Gastrocnemius medialis (tissue), 4 donors: ENCODE results near the gene ANKRD11. TPM values are rescaled to one million over a fixed set of nuclear protein-coding genes. Genes with fewer than 3 reads are reported as not detected.
"Not testable (repeated sequence)": the region's sequence is repeated elsewhere in the genome, so short reads cannot be mapped to it uniquely, and the experiment has no call there.

Experiments
- ATAC-seq, 2 donors: fragments of 150-250 bp; one replicate each; pipeline ENCODE4 v1.9.1; 2016
- DNase-seq, 2 donors: peaks; one replicate each; pipeline ENCODE4 v3.0.0-alpha.2; 2019
- H3K27ac ChIP-seq, 4 donors: fragments of 200-600 bp; sonication (generic); 1 replicate in 1 of 4; 2 replicates in 3 of 4; pipeline ENCODE4 v1.5.1; 2016 to 2018; ENCODE audit warnings: mild to moderate bottlenecking in 2 of 4, moderate library complexity in 1 of 4
- H3K27me3 ChIP-seq, 3 donors: fragments of 200-600 bp; sonication (generic) in 2 of 3; 1 replicate in 1 of 3; 2 replicates in 2 of 3; pipeline versions ENCODE4 v1.5.1 to v1.6.0; 2016 to 2019; ENCODE audit warnings: mild to moderate bottlenecking in 1 of 3, moderate library complexity in 1 of 3
- H3K36me3 ChIP-seq, 2 donors: fragments of 200-600 bp; sonication (generic) in 1 of 2; one replicate each; pipeline ENCODE4 v1.5.1; 2017 to 2018
- H3K4me1 ChIP-seq, 2 donors: fragments of 200-600 bp; sonication (generic) in 1 of 2; one replicate each; pipeline ENCODE4 v1.5.1; 2016 to 2017; ENCODE audit warnings: mild to moderate bottlenecking in 2 of 2
- H3K4me3 ChIP-seq, 4 donors: fragments of 200-600 bp; sonication (generic) in 3 of 4; 1 replicate in 1 of 4; 2 replicates in 3 of 4; pipeline ENCODE4 v1.5.1; 2016 to 2019; ENCODE audit warnings: mild to moderate bottlenecking in 2 of 4
- H3K9me3 ChIP-seq, 3 donors: fragments of 200-600 bp; sonication (generic) in 2 of 3; 1 replicate in 1 of 3; 2 replicates in 2 of 3; pipeline ENCODE4 v1.5.1; 2016 to 2019
- CTCF ChIP-seq, 5 experiments: fragments of 450-650 bp in 3 of 5; fragments of 200-600 bp in 2 of 5; sonication (generic) in 2 of 5; IDR thresholded peaks in 4 of 5; conservative IDR thresholded peaks in 1 of 5; 1 replicate in 4 of 5; 2 replicates in 1 of 5; pipeline ENCODE4 v1.5.1; 2016 to 2019; ENCODE audit warnings: antibody characterized with exemption in 5 of 5, mild to moderate bottlenecking in 3 of 5, moderate library complexity in 3 of 5
- POLR2A ChIP-seq, 2 donors: fragments of 450-650 bp; IDR thresholded peaks; one replicate each; pipeline ENCODE4 v1.6.1; 2017; ENCODE audit warnings: antibody characterized with exemption in 2 of 2, mild to moderate bottlenecking in 2 of 2, moderate library complexity in 2 of 2
- in situ Hi-C, 4 donors: fragments of 200-750 bp; cut with MboI; loops; one replicate each; pipeline versions ENCODE4 v1.15.0 to v1.8.0; 2017; ENCODE audit warnings: low sequenced_read_pairs in 4 of 4
- intact Hi-C: fragments of 100-400 bp; cut with DNase I; formaldehyde crosslinking; loops from one replicate; pipeline ENCODE4 v1.15.1; 2023; ENCODE audit warnings: low total_unique reads
- total RNA-seq, 4 donors: library from RNA; depleted of rRNA; stranded (reverse); fragments of >200 nt; gene quantifications; one replicate each; pipeline versions ENCODE4 v1.1.0 to v1.2.3, GENCODE V29; 2016

Gene ANKRD11
- total RNA-seq, 4 donors from 2014 or later: 26.0 to 77.0 (median 55.0) TPM

GRCh38 chr16:89467382-89467781, 23.0 kb downstream of the ANKRD11 start:
- intact Hi-C loops (loop anchor here (2.0 kb wide), 1 partner anchor 21 kb away; no protein-coding TSS in a partner anchor), in situ Hi-C loops (no loop called here)
- ATAC-seq (no peak), DNase-seq (no peak)
- Histone ChIP-seq H3K9me3 (no peaks in the 10 kb centered on the region), H3K4me3 (no peak overlapping the region), H3K27me3 (no peaks in the 10 kb centered on the region), H3K4me1 (peaks cover 51 to 52% of the 10 kb centered on the region in 2 donors), H3K36me3 (no peaks in the 10 kb centered on the region), H3K27ac (peak overlapping the region in 1 of 4 donors; percentile 80)
- no peak for TF ChIP-seq CTCF (IDR thresholded peaks at IDR 0.05 in 4 of 5, conservative IDR thresholded peaks at IDR 0.05 in 1 of 5)
- no peak for TF ChIP-seq POLR2A (IDR thresholded peaks at IDR 0.05)

GRCh38 chr16:89466920-89467319, 23.4 kb downstream of the ANKRD11 start:
- DNase-seq (no peak), ATAC-seq (no peak)
- Histone ChIP-seq H3K9me3 (no peaks in the 10 kb centered on the region), H3K27me3 (no peaks in the 10 kb centered on the region), H3K4me3 (no peak overlapping the region), H3K36me3 (no peaks in the 10 kb centered on the region), H3K4me1 (peaks cover 47 to 48% of the 10 kb centered on the region in 2 donors), H3K27ac (peak overlapping the region in 1 of 4 donors; percentile 31)
- in situ Hi-C loops (no loop called here), intact Hi-C loops (loop anchor here (2.0 kb wide), 1 partner anchor 20 kb away; no protein-coding TSS in a partner anchor)
- TF ChIP-seq CTCF (IDR thresholded peaks at IDR 0.05 in 4 of 5, conservative IDR thresholded peaks at IDR 0.05 in 1 of 5) (no peak), POLR2A (IDR thresholded peaks at IDR 0.05) (no peak)

GRCh38 chr16:89463312-89463711, 27.0 kb downstream of the ANKRD11 start:
- H3K27me3 ChIP-seq, H3K4me3 ChIP-seq, intact Hi-C loops, in situ Hi-C loops, DNase-seq, H3K9me3 ChIP-seq, ATAC-seq, H3K36me3 ChIP-seq, H3K27ac ChIP-seq: not testable (repeated sequence)
- peaks cover 35 to 40% of the 10 kb centered on the region in 2 donors for H3K4me1 ChIP-seq

- H3K4me1 ChIP-seq: peaks cover 29 to 34% of the 10 kb centered on the region in 2 donors
- H3K36me3 ChIP-seq, H3K4me3 ChIP-seq, H3K9me3 ChIP-seq, intact Hi-C loops, H3K27me3 ChIP-seq, DNase-seq, in situ Hi-C loops, ATAC-seq, H3K27ac ChIP-seq: not testable (repeated sequence)
Observed at GRCh38 chr16:89462639-89463038, 27.7 kb downstream of the ANKRD11 start.

- H3K9me3 ChIP-seq, in situ Hi-C loops, H3K27ac ChIP-seq, H3K36me3 ChIP-seq, H3K27me3 ChIP-seq, H3K4me3 ChIP-seq, DNase-seq, intact Hi-C loops, ATAC-seq: not testable (repeated sequence)
- peaks cover 24 to 31% of the 10 kb centered on the region in 2 donors for H3K4me1 ChIP-seq
Observed at GRCh38 chr16:89461890-89462289, 28.5 kb downstream of the ANKRD11 start.

- Histone ChIP-seq H3K9me3 (no peaks in the 10 kb centered on the region), H3K27me3 (no peaks in the 10 kb centered on the region), H3K4me1 (peaks cover 12 to 31% of the 10 kb centered on the region in 2 donors), H3K4me3 (no peak overlapping the region), H3K27ac (no peak overlapping the region), H3K36me3 (no peaks in the 10 kb centered on the region)
- ATAC-seq: no peak
- intact Hi-C loops: no loop called here
- in situ Hi-C loops: no loop called here
- no peak for TF ChIP-seq POLR2A (IDR thresholded peaks at IDR 0.05)
- no peak for TF ChIP-seq CTCF (IDR thresholded peaks at IDR 0.05 in 4 of 5, conservative IDR thresholded peaks at IDR 0.05 in 1 of 5)
- DNase-seq: no peak
Observed at GRCh38 chr16:89460556-89460955, 29.8 kb downstream of the ANKRD11 start.
